ENCODE measurements around the gene HOXB9.

Gene HOXB9

GRCh38 chr17:48594538-48595277 lies 31.4 kb downstream of the HOXB9 start:
- no peaks in the 10 kb centered on the region for H3K9me3 ChIP-seq (ENCODE audit: control insufficient read depth, insufficient read depth, low read length)
- H3K4me1 ChIP-seq (ENCODE audit: insufficient read depth, low read length), result peaks cover 18% of the 10 kb centered on the region
- no peaks in the 10 kb centered on the region for H3K36me3 ChIP-seq (ENCODE audit: insufficient read depth, low read length)
- H3K9ac ChIP-seq (ENCODE audit: low read depth, low read length), result peak overlapping the region; percentile 23; the same call in 1 of the 2 replicates

- no peaks in the 10 kb centered on the region for H3K9me3 ChIP-seq (ENCODE audit: control insufficient read depth, insufficient read depth, low read length)
Measured at GRCh38 chr17:48593840-48594537, 32.2 kb downstream of the HOXB9 start.

GRCh38 chr17:48593126-48593829 lies 32.9 kb downstream of the HOXB9 start, which contains the start of gene HOXB5:
Gene HOXB5 (minus strand): TSS chr17:48593779. CDS start chr17:48593682, 97 bp downstream.
- Histone ChIP-seq H3K4me1 (ENCODE audit: insufficient read depth, low read length) (peaks cover 18% of the 10 kb centered on the region), H3K36me3 (ENCODE audit: insufficient read depth, low read length) (no peaks in the 10 kb centered on the region), H3K9ac (ENCODE audit: low read depth, low read length) (peak within 1 kb of the TSS; percentile 23; the same call in 1 of the 2 replicates), H3K9me3 (ENCODE audit: control insufficient read depth, insufficient read depth, low read length) (no peaks in the 10 kb centered on the region)

More at GRCh38 chr17:48593840-48594537, 32.2 kb downstream of the HOXB9 start:
- Histone ChIP-seq H3K36me3 (ENCODE audit: insufficient read depth, low read length) (no peaks in the 10 kb centered on the region), H3K9ac (ENCODE audit: low read depth, low read length) (peak overlapping the region; percentile 23; the same call in 1 of the 2 replicates), H3K4me1 (ENCODE audit: insufficient read depth, low read length) (peaks cover 18% of the 10 kb centered on the region)

- H3K9ac ChIP-seq (ENCODE audit: low read depth, low read length), result no peak overlapping the region; the same call in 1 of the 2 replicates
- H3K4me1 ChIP-seq (ENCODE audit: insufficient read depth, low read length), result peaks cover 18% of the 10 kb centered on the region
- no peaks in the 10 kb centered on the region for H3K9me3 ChIP-seq (ENCODE audit: control insufficient read depth, insufficient read depth, low read length)
- H3K36me3 ChIP-seq (ENCODE audit: insufficient read depth, low read length), result no peaks in the 10 kb centered on the region
Measured at GRCh38 chr17:48592577-48592976, 33.6 kb downstream of the HOXB9 start.

- Histone ChIP-seq H3K9me3 (ENCODE audit: control insufficient read depth, insufficient read depth, low read length) (no peaks in the 10 kb centered on the region), H3K36me3 (ENCODE audit: insufficient read depth, low read length) (no peaks in the 10 kb centered on the region), H3K9ac (ENCODE audit: low read depth, low read length) (no peak overlapping the region), H3K4me1 (ENCODE audit: insufficient read depth, low read length) (peaks cover 16% of the 10 kb centered on the region)
Measured at GRCh38 chr17:48592057-48592514, 34.1 kb downstream of the HOXB9 start.

GRCh38 chr17:48591255-48592056 lies 34.7 kb downstream of the HOXB9 start:
- H3K36me3 ChIP-seq (ENCODE audit: insufficient read depth, low read length), result no peaks in the 10 kb centered on the region
- no peak overlapping the region for H3K9ac ChIP-seq (ENCODE audit: low read depth, low read length)
- H3K9me3 ChIP-seq (ENCODE audit: control insufficient read depth, insufficient read depth, low read length), result no peaks in the 10 kb centered on the region
- peaks cover 15% of the 10 kb centered on the region for H3K4me1 ChIP-seq (ENCODE audit: insufficient read depth, low read length)

DNA sequence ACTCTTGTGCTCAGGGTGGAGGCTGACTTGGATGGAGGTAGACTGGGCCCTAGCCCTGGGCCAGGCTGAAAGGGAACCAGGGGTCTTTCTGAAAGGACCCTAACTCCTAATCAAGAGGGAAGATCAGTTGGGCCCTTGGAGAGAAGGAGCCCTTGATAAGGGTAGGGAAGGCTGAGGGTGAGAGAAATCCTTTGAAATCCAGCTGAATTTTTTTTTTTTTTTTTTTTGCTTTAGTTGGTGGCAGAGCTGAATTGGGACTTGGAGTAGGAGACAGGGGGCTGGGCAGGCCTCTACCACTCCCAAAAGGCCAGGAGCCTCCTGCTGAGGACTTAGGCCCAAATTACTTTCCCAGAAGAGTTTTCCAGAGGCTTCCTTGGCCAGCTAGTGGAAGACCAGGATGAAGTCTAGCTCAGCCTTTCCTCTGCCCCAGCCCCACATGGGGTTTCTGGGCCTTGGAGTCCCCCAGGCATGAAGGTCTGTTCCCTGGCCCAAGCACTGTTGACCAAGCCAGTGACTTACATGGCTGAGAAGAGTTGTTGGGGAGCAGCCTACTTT lies 35.5 kb downstream of the HOXB9 start:
- Histone ChIP-seq H3K4me1 (ENCODE audit: insufficient read depth, low read length) (peaks cover 19% of the 10 kb centered on the region), H3K9ac (ENCODE audit: low read depth, low read length) (no peak overlapping the region), H3K9me3 (ENCODE audit: control insufficient read depth, insufficient read depth, low read length) (no peaks in the 10 kb centered on the region), H3K36me3 (ENCODE audit: insufficient read depth, low read length) (no peaks in the 10 kb centered on the region)

DNA sequence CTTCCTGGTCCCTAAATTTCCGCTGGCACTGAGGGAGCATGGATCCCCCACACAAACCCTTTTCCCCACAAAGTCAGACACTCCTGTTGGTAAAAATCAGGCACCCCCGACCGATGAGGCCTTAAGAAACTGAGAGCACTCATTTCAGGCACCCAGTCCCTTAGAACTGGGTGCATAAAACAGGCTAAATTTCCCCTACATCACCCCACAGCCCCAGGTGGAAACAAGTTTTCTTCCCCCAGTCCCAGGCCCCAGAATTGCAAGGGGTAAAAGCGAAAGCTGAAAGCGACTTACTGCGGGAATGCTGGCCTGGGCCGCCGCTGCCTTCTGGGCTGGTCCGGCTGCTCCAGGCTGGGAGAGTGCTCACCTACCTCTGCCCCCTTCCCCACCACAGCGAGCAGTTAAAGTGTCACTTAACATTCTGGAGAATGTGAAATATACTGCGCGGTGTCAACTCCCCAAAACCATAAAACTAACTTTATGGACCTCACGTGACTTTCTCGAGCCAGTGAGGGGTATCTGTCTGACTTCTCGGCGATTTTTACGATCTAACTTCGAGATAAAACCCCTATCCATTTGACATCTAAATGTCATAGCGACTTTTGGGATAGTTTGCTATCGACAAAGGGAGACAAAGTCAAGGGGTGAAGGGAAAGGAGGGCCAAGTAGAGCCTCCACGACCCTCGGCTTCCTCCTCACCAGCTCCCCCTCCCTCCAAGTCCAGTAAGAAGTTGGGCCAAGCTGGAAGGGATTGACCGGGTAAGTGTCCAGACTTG lies 36.1 kb downstream of the HOXB9 start, which contains the start of gene HOXB3:
Gene HOXB3 (minus strand): TSS at position 411 of the 776 bp plus-strand sequence. CDS start 37,767 bp downstream, outside the sequence.
- Histone ChIP-seq H3K4me1 (ENCODE audit: insufficient read depth, low read length) (peaks cover 18% of the 10 kb centered on the region), H3K36me3 (ENCODE audit: insufficient read depth, low read length) (no peaks in the 10 kb centered on the region), H3K9me3 (ENCODE audit: control insufficient read depth, insufficient read depth, low read length) (no peaks in the 10 kb centered on the region), H3K9ac (ENCODE audit: low read depth, low read length) (no peak within 1 kb of the TSS)

- H3K9me3 ChIP-seq (ENCODE audit: control insufficient read depth, insufficient read depth, low read length), result no peaks in the 10 kb centered on the region
- H3K36me3 ChIP-seq (ENCODE audit: insufficient read depth, low read length), result no peaks in the 10 kb centered on the region
- no peak overlapping the region for H3K9ac ChIP-seq (ENCODE audit: low read depth, low read length)
- peaks cover 11% of the 10 kb centered on the region for H3K4me1 ChIP-seq (ENCODE audit: insufficient read depth, low read length)
Measured at GRCh38 chr17:48589060-48589830, 36.9 kb downstream of the HOXB9 start.

DNA sequence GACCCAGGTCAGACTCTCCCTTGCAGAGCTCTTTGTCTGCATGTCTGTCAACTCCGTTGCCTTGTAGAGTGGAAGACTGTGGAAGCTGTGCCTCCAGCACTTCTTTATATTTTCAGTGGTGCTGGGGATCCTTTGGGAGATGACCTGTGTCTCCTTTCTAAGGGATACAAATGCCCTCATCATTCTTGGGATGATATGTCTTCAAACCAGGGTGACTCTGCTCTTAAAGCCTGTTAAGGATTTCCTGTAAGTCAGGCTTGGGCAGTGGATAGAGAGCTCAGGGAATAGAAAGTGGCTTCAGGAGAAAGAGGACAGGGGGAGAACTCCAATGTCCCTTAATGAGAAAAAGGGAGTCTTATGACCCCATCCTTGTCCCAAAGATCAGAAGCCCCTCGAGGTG lies 37.6 kb downstream of the HOXB9 start:
- H3K9ac ChIP-seq (ENCODE audit: low read depth, low read length), result no peak overlapping the region
- no peaks in the 10 kb centered on the region for H3K9me3 ChIP-seq (ENCODE audit: control insufficient read depth, insufficient read depth, low read length)
- no peaks in the 10 kb centered on the region for H3K36me3 ChIP-seq (ENCODE audit: insufficient read depth, low read length)
- H3K4me1 ChIP-seq (ENCODE audit: insufficient read depth, low read length), result peaks cover 9% of the 10 kb centered on the region

DNA sequence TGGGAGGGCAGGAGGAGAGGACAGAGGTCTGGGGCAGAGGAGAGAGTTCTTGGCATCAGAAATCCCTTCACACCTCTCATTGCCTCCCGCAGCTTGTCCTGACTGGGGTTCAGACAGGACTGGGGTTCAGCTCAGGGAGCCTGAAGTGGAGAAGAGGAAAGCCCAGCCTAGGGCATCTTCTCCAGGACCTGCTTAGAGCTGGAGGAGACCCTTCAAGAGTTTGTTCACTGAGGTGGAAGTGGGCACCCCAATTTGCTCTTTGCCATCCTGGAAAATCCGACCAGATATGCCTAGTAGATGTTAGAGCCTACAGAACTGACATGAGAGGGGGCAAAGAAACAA lies 38.1 kb downstream of the HOXB9 start:
- H3K9ac ChIP-seq (ENCODE audit: low read depth, low read length), result no peak overlapping the region
- no peaks in the 10 kb centered on the region for H3K36me3 ChIP-seq (ENCODE audit: insufficient read depth, low read length)
- peaks cover 9% of the 10 kb centered on the region for H3K4me1 ChIP-seq (ENCODE audit: insufficient read depth, low read length)
- no peaks in the 10 kb centered on the region for H3K9me3 ChIP-seq (ENCODE audit: control insufficient read depth, insufficient read depth, low read length)

- peaks cover 4% of the 10 kb centered on the region for H3K4me1 ChIP-seq (ENCODE audit: insufficient read depth, low read length)
- H3K9ac ChIP-seq (ENCODE audit: low read depth, low read length), result no peak overlapping the region
- H3K36me3 ChIP-seq (ENCODE audit: insufficient read depth, low read length), result no peaks in the 10 kb centered on the region
- no peaks in the 10 kb centered on the region for H3K9me3 ChIP-seq (ENCODE audit: control insufficient read depth, insufficient read depth, low read length)
Measured at GRCh38 chr17:48587276-48588073, 38.7 kb downstream of the HOXB9 start.
